HG03521 (cell line): ENCODE measurements around the gene TMEM109.

ENCODE experiments used
- ATAC-seq: cut with Tn5 transposase; IDR thresholded peaks from one replicate; pipeline ENCODE4 v1.9.1; 2021; ENCODE audit warnings: mild to moderate bottlenecking, moderate library complexity; ENCODE audit not compliant: unreplicated experiment

TMEM109 gene

DNA sequence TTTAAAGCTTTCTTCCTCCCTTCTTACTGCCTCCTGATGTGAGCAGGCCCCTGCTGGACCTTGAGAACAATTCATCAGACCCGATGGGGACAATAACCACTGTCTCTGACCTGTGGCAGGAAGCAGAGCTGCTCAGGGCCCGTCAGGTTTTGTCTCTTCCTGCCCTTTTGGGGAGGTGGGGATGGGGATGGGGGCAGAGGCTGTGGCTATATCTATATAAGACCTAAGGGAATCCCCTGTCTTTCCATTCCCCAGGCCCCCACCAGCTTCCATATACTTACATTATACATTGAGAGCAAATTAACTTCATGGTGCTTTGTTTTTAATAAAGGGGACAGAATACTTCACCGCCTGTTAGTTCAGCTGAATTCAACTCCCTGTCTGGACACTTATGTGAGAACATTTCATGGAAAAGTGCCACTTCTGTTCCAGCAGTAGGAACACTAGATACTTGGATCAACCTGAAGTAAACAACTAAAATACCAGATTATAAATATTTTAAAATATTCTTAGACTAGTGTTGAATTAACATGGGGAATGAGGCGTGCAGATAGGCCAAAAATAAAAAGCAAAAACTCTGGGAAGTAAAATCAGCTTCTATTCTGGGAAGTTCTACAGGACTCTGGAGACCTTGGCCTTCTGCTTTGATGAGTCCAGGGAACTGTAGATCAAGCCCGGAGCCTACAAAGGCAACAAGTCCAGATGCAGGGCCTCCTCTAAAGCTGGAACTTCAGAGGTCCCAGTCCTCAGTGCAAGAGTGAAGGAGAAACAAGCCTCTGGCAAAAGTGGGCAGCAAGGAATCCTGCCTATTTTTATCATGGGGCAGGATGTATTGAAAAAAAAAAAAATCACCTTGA, 35.5 kb upstream of the TMEM109 start:
- no peak for ATAC-seq

DNA sequence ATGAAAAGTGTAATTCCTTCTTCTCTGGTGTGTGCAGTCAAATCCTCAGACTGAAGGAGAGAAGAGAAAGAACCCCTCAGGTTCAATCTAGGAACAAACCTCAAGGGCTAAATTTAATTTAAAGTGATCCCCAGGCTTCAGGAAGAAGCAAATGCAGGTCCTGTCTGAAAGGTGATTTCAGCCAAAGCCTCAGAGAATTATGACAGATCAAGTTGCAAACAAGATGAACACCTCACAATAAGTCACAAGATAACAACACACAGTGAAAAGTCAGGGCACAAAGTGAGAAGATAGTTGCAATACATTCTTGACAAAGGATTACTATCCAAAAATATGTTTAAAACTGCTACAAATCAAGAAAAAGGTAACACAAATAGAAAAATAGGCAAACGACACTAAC, 34.9 kb upstream of the TMEM109 start:
- ATAC-seq: no peak

DNA sequence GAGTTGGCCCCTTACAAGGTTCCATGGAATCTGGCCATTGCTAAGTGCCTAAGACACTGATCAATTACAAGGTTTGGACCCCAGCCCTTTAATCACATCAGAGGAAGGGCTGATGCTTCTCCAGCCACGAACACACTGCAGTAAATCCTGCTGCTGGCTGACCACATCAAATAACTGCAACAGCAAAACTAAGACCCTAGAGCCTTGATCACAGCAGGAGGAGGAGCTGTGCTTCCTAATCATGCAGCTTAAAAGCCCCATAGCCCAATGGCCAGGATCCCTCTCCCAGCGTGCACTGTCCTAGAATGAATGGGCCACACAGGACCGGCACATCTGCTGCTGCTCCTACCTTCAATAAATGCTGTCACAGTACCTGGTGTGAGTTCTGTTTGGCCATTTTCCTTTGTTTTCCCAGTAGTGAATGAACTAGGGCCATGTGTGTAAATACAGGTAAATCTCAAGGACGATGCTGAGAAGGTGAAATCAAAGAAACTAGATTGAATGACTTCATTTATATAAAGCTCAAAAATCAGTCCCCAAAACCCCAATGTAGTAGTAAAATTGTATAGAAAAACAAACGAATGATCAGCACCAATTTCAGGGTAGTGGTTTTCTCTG, 33.9 kb upstream of the TMEM109 start:
- ATAC-seq: no peak

DNA sequence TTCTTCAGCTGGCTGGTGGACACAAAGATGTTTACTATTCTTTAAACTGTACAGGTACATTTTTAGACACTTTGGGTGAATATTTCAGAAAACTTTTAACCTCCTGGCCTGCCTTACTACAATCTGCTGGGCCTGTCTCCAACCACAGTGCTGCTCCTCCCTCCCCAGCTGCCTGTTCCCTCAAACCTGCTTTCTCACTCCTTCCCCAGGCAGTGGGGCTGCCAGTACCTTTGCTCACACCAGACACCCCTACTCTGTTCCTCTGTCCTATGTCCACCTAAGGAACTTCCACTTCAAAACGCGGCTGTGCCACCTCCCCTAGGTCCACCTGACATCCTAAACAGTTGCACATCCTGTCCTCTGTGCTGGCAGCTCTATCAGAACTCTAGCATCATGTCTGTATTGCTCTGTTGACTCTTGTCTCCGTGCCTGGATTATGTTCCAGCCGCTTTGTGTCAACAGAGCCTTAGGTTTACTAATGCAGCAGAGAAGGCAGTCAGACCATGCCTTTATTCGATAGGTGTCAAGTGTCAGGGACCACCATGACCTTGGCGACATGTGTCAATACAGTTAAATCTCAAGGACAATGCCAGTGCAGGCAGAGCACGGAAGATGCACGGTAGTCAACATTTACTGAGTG, 33.2 kb upstream of the TMEM109 start:
- no peak for ATAC-seq

DNA sequence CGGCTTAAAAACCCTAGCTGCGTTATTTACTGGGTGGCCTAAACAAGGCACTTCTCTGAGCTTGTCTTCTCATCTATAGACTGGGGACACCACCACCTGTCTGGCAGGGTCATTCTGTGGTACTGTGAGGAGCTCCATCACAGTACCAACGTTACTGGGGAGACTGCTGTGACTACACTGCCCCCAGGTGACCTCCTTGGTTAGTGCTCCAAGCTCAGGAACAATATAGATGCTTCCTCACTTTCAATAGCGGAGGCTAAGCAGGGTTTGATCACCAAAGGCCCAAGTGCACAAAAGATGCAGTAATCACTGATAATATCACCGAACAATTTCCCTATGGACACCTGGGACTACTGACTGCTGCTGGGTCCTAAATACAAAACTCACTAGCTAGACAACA, 26.4 kb upstream of the TMEM109 start:
- ATAC-seq: no peak

DNA sequence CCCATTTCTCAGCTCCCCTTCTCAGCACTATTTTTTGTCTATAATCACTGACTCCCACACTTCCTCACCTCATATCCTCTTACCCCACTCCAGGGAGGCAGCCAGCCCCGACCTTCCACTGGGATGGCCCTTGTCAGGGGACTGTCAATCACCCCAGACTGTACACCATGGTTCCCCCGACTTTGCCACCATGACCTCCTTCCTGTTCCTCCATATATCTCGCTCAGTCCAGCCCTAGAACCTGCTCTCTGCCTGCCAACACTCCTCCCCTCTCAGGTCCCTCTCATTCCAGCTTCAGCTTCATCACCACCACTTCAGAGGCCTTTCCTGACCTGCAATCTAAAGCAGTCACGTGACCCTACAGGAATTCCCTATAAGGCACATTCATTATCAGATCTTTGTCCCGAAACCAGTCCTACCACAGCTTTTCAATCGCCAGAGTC, 24.1 kb upstream of the TMEM109 start:
- ATAC-seq: no peak

DNA sequence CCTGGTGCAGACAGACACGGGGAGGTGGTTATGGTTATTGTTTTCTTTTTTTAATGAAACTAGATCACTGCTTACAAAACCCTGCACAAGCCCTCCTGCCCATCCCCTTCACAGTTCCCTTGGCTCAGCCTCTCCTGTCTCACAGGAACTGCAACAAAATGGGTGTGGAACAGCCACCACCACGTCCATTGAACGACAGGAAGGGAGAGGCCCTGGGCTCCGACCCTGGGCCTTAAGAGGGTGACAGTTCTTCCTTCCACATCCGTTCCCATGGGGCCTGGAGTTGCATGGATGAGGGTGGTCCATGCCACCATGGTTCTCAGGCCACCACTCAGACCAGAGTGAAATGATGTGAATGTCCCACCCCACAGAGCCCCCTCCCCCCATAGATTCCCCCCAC, 23.3 kb upstream of the TMEM109 start:
- no peak for ATAC-seq

DNA sequence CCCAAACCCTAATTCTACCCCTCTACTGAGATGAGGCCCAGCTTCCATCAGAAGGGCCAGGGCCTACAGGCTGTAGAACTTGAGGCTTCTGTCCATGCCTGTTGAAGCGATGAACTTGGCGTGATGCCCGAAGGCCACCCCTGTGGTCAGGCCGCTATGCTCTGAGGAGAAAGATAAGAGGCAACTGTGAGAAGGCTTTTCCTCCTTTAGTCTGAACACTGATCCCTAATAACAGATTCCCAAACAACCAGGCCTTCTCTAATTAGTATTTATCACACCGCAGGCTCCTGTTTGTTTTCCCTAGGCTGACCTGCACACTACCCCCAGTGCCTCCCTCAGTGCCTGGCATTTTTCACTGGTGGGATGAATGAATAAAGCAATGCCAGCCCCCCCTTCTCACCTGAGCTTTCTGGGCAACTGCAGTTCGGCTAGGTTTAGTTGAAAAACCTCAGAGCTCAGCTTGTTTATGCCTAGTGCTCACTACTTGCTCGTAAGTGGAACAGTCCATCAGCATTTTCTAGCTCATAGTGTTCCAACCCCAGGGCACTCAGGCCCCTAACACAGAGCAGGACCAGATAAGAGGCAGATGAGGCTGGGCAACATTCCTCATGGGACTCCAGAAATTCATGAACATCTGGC, 22.7 kb upstream of the TMEM109 start:
- no peak for ATAC-seq

DNA sequence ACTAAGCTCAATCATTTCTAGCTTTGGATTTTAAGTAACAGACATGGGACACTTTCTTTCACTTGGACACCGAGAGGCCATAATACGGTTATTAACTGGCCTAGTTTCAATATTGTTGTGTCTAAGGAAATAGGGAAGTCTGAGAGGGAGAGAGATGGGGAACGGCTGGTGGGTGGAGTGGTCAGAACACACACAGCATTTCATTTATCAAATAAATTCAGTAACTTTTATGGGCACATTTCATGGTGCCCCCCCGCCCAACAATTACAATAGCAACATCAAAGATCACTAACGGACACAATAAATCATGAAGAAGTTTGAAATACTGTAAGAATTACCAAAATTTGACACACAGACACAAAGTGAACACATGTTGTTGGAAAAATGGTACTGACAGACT, 18.3 kb upstream of the TMEM109 start:
- no peak for ATAC-seq

DNA sequence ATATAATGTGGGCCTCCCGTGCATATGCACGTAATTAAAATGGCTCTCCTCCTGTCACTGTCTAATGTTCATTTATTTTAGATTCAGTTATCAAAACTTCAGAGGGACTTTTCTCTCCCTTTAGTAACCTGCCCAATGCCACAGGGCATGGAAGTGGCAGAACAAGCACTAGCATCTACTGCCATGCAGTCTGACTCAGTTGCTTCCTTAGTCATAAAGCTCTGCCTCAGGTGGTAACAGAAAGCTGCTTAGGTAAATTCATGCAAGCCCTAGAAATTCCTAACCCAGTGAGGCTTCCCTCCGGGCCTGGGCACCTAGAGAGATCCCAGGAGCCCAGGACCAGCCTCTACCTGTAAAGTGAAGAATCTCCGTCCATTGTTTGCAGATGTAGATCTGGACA, 16.5 kb upstream of the TMEM109 start:
- ATAC-seq: no peak

DNA sequence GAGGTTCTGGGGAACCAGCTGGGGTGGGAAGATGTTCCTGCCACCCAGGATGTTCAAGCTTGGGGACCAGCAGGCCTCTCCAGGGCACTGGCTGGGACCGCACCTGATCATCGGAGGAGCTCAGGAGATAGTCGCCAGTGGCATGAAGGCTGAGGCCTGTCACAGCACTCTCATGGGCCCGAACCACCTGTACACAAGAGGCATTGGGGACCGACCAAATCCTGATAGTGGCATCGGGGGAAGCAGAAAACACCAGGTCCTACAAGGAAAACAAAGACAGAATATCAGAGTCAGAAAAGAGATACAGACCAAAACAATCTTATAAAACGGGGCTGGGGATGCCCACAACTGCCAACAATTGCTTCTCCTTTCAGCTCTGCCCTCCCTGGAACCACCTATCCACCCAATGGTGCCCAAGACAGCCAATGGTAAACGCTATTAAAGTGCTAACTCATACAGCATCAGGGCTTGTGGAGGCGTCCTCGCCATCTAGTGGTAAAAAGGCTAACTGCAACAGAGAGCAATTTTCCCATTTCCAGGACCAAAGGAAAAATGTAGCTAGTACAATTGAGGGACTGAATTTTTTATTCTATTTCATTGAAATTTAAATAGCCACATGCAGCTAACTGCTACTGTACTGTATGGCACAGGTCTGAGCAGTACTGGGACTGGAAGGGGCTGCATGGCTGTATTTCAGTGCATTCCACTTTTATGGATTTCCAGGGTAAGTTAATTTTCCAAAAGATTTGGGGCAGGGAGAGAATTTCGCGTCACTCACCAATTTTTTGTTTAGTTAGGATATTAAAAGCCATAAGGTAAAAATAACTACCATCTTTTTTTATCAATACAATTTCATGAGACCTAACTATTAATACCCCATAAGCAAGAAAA, 14.7 kb upstream of the TMEM109 start:
- no peak for ATAC-seq

DNA sequence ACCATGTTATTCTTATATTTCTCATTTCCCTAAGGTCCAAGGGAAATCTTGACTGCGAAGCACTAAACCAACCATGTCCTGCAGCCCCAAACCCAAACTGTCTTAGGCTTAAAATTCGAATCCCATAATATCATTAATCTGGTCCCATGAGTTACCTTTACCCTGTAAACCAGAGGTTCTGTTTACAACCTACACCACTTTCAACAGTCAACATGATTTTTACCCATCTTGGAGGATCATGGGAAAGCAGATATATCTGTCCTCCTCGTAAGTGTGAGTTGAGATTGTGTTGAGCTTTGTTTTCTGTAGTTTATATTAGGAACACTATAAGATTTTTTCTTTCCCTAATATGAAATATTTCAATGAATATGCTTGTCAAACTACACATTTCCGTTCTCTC, 14.0 kb upstream of the TMEM109 start:
- no peak for ATAC-seq

DNA sequence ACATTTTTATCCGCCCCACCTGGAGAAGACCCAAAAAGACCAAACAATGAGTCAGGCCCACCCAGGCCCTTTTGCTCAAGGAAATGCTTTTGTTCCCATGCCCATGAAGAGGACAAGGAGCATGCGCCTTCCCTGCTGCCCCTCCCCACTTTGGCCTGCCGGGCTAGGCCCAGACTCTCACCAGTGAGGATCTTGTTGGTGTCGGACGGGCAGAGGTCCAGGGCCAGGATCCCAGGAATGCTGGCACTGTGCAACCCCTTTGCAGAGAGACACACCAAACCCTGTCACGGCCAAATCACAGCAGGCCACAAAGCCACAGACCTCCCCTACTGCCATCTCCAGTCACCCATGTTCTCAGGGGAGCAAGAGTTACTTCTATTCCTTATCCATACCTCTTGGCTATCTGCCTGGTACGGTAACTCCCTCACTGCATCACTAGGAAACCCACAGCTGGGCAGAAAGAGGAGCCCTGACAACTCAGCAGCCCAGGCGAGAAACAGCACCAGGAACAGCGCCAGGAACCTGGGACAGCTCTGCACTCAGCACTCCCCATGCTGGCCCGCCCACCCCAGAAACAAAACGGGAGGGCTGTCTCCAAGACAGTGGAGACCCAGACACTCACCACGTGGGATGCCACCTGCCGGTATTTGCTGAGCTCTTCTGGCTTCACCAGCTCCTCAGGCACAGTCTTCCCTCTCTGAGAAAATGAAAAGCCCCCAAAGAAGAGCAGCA, 13.1 kb upstream of the TMEM109 start:
- ATAC-seq: no peak

DNA sequence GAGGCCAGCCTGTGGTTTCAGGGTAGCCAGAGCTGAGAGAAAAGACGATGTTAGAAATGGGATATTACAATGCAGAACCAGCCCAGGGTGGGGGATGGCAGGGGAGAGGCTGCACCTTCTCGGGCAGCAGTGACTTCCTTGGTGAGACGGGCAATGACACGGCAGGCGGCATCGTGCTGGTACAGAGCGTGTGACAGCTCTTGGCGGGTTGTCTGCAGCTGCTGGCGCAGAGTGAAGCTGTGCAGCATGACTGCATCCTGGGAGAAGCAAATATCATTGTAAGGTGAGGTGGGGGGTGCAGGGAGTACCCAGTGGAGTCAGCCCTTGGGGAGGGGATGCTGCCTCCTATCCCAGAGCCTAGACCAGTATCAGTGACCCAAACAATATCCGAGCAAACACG, 11.3 kb upstream of the TMEM109 start:
- ATAC-seq: no peak

DNA sequence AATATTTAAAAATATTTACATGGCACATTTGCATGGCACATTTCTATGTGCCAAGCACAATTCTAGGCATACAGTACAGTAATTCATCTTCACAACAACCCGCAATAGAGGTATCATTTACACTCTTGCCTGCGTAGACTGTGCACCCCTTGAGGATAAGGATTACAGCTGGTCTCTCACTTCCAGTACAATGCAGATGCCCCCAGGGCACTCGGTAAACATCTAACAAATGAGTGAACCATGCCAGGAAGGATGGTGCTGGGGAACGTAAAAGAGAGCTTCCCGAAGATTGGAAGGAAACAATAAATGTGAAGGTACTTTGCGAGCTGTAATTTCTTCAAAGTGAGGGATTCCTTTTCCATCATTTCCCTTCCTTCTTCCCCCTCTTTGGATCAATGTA, 8.9 kb upstream of the TMEM109 start:
- ATAC-seq: no peak

DNA sequence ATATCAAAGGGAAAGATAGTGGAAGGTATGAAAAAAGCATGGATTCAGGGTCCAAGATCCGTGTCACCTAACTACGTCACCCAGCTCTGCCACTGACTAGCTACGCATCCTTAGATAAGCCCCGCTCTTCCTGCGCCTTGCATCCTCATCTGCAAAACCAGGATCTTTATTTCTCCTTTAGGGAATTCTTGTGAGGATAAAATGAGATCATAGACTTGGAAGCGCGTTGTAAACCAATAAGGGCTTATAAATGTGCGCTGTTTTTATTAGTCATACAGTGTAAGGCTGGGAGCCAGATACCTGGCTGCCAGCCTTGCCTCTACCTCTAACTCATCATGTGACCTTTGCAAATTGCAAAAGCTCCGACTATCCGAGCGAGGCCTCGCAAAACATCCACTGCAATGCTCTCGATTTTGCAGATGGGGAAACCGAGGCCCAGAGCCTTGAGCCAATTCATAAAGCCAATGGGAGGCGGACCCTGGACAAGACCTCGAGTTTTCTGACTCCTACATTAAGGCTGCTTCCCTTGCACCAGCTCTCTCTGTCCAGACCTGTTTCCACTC, 8.3 kb upstream of the TMEM109 start:
- no peak for ATAC-seq

DNA sequence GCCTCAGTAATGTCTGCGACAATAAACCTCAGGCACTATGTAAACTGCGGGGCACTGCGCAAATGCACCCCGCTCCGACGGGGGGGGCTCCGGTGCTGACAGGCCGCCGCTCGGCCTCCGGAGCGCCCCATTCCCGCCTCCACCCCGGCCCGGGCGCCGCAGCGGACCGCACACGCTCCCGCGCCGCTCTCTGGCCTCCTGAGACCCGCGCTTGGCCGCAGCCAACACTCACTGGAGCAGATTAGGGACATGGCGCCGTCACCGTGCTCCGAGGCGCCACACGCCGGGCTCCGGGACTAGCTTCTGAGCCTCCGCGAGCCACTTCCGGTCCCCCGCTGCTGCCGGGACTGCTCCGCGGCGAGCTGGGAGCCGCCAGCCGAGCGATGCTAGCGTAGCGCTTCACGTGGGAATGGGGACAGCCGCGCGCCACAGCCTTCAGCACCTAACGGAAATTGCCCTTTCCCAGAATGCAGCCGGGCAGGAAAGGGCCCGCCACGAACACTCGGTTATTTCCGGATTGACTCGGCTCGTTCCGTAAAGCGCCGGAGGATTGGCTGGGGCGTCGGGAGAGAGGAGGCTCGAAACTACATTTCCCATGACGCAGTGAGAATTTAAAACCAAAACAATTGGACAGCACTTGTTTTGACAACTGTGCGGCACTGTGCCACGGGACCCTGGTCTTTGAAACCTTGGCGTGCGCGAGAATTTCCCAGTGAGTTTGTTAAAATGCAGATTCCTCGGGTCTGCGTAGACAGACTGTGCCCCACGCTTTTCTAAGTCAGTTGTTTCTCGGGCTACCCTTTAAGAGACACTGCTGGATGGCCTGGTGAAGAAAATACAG, 7.6 kb upstream of the TMEM109 start, which contains the start of gene PRPF19:
Gene PRPF19, minus strand, starts transcription at position 454 of the 841 bp plus-strand sequence. Its CDS starts 203 bp downstream, at position 251.
- peak; percentile 70 for ATAC-seq

DNA sequence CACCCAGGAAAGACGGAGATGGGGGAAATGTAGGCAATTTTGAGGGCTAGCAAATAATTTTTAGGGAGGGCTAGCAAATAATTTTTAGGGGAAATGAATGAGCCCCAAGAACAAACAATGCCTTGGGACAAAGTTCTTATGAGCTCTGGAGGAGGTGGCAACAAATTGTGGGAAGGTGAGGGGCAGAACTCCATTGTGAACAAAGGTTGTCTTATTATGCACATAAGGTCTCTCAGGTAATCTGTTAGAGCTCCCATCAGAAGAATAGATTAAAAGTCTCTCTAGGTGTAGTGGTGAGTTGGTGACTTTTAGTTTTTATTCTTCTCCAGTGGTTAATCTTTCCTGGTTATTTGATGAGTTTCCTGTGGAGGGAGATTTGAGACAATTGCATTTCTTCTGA, 5.2 kb upstream of the TMEM109 start:
- ATAC-seq: no peak
